HEK293 (cell line): ENCODE results near the gene FAM118B.

Experiments
- RBAK ChIP-seq: fragments of 450-650 bp; formaldehyde crosslinking; IDR thresholded peaks from 2 replicates; pipeline ENCODE4 v1.5.1; 2016; ENCODE audit warnings: missing biosample characterization, missing genetic modification characterization
- ZNF184 ChIP-seq: fragments of 450-650 bp; IDR thresholded peaks from 2 replicates; pipeline ENCODE4 v1.5.1; 2018; ENCODE audit warnings: missing biosample characterization, mild to moderate bottlenecking, missing genetic modification characterization
- ZNF433 ChIP-seq: fragments of 450-650 bp; formaldehyde crosslinking; IDR thresholded peaks from 2 replicates; pipeline ENCODE4 v1.5.1; 2016; ENCODE audit warnings: missing biosample characterization, missing genetic modification characterization, low read depth
- ZNF777 ChIP-seq: fragments of 450-650 bp; formaldehyde crosslinking; IDR thresholded peaks from 2 replicates; pipeline ENCODE4 v1.5.1; 2017; ENCODE audit warnings: missing biosample characterization, missing genetic modification characterization, borderline replicate concordance
- TF ChIP-seq, protein P1 (sequence below): fragments of 450-650 bp; formaldehyde crosslinking; IDR thresholded peaks from 2 replicates; pipeline ENCODE4 v1.5.1; 2016; ENCODE audit warnings: missing biosample characterization, missing genetic modification characterization
- TF ChIP-seq, protein P2 (sequence below): fragments of 450-650 bp; formaldehyde crosslinking; IDR thresholded peaks from 2 replicates; pipeline ENCODE4 v1.5.1; 2016; ENCODE audit warnings: missing biosample characterization, missing genetic modification characterization
- TF ChIP-seq, protein P3 (sequence below): fragments of 450-650 bp; formaldehyde crosslinking; IDR thresholded peaks from 2 replicates; pipeline ENCODE4 v1.5.1; 2016; ENCODE audit warnings: missing biosample characterization, missing genetic modification characterization

DNA sequence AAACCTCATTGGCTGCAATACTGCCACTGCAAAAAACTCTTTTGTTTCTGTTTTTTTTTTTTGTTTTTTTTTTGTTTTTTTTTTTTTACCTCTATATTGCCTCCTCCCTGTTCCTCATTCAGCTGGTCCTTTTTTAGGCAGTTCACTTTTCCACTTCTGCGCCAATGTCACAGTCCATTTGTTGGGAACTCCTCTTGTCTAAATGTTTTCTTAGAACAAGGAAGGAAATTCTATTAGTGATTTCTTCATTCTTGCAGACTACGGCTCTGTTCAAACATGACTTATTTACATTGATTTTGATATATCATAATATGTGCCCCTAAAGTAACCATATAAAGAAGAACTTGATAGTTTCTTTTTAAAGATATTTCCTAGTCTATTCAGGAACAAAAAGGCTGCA, 2.9 kb downstream of the FAM118B start:
- TF ChIP-seq ZNF433 (tag by site-specific recombination) (no peak), ZNF777 (no peak), ZNF184 (tag by site-specific recombination) (no peak), RBAK (tag by site-specific recombination) (no peak)
- TF ChIP-seq, protein P1, sequence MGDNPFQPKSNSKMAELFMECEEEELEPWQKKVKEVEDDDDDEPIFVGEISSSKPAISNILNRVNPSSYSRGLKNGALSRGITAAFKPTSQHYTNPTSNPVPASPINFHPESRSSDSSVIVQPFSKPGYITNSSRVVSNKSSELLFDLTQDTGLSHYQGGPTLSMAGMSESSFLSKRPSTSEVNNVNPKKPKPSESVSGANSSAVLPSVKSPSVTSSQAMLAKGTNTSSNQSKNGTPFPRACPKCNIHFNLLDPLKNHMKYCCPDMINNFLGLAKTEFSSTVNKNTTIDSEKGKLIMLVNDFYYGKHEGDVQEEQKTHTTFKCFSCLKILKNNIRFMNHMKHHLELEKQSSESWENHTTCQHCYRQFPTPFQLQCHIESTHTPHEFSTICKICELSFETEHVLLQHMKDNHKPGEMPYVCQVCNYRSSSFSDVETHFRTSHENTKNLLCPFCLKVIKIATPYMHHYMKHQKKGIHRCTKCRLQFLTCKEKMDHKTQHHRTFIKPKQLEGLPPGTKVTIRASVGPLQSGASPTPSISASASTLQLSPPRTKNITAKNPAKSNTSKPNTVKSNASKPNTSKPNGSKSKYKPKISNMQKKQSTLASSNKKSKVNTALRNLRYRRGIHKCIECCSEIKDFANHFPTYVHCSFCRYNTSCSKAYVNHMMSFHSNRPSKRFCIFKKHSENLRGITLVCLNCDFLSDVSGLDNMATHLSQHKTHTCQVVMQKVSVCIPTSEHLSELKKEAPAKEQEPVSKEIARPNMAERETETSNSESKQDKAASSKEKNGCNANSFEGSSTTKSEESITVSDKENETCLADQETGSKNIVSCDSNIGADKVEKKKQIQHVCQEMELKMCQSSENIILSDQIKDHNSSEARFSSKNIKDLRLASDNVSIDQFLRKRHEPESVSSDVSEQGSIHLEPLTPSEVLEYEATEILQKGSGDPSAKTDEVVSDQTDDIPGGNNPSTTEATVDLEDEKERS (tag by site-specific recombination) = no peak
- TF ChIP-seq, protein P2, sequence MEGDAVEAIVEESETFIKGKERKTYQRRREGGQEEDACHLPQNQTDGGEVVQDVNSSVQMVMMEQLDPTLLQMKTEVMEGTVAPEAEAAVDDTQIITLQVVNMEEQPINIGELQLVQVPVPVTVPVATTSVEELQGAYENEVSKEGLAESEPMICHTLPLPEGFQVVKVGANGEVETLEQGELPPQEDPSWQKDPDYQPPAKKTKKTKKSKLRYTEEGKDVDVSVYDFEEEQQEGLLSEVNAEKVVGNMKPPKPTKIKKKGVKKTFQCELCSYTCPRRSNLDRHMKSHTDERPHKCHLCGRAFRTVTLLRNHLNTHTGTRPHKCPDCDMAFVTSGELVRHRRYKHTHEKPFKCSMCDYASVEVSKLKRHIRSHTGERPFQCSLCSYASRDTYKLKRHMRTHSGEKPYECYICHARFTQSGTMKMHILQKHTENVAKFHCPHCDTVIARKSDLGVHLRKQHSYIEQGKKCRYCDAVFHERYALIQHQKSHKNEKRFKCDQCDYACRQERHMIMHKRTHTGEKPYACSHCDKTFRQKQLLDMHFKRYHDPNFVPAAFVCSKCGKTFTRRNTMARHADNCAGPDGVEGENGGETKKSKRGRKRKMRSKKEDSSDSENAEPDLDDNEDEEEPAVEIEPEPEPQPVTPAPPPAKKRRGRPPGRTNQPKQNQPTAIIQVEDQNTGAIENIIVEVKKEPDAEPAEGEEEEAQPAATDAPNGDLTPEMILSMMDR = no peak
- TF ChIP-seq, protein P3, sequence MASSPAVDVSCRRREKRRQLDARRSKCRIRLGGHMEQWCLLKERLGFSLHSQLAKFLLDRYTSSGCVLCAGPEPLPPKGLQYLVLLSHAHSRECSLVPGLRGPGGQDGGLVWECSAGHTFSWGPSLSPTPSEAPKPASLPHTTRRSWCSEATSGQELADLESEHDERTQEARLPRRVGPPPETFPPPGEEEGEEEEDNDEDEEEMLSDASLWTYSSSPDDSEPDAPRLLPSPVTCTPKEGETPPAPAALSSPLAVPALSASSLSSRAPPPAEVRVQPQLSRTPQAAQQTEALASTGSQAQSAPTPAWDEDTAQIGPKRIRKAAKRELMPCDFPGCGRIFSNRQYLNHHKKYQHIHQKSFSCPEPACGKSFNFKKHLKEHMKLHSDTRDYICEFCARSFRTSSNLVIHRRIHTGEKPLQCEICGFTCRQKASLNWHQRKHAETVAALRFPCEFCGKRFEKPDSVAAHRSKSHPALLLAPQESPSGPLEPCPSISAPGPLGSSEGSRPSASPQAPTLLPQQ = no peak
